ENCODE results near the gene PIGC.

PIGC gene

DNA sequence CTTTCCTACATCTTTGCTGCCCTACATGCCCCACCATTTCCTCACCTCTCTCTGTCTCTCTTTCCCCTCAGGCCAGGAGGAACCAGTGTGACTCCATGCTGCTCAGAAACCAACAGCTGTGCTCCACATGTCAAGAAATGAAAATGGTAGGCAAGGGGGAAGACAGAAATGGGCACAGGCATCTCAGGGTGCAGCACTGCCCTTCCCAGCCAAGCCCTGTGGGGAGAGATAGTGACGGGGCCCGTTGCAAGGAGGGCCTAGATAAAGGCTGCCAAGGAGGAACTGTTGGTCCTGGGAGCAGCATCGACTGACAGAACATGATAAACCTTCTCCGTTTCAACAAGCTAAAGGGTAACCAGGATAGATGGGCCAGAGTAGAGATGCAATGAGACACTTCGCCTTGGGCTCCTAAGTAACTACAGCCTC, 12.5 kb upstream of the PIGC start:
- no peak overlapping the region for H3K4me3 ChIP-seq (replicated peaks; ENCODE audit: low read depth, low read length)
- no peaks in the 10 kb centered on the region for H3K27me3 ChIP-seq (replicated peaks; ENCODE audit: control insufficient read depth, insufficient read depth, low read length)
- no peak for DNase-seq (ENCODE audit: extremely low read depth, insufficient read length)
- no peaks in the 10 kb centered on the region for H3K36me3 ChIP-seq (ENCODE audit: control insufficient read depth, insufficient read depth, low read length)
- TF ChIP-seq, protein P1, sequence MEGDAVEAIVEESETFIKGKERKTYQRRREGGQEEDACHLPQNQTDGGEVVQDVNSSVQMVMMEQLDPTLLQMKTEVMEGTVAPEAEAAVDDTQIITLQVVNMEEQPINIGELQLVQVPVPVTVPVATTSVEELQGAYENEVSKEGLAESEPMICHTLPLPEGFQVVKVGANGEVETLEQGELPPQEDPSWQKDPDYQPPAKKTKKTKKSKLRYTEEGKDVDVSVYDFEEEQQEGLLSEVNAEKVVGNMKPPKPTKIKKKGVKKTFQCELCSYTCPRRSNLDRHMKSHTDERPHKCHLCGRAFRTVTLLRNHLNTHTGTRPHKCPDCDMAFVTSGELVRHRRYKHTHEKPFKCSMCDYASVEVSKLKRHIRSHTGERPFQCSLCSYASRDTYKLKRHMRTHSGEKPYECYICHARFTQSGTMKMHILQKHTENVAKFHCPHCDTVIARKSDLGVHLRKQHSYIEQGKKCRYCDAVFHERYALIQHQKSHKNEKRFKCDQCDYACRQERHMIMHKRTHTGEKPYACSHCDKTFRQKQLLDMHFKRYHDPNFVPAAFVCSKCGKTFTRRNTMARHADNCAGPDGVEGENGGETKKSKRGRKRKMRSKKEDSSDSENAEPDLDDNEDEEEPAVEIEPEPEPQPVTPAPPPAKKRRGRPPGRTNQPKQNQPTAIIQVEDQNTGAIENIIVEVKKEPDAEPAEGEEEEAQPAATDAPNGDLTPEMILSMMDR (IDR thresholded peaks at IDR 0.05; ENCODE audit: insufficient read depth, low read length, poor library complexity, severe bottlenecking): no peak

DNA sequence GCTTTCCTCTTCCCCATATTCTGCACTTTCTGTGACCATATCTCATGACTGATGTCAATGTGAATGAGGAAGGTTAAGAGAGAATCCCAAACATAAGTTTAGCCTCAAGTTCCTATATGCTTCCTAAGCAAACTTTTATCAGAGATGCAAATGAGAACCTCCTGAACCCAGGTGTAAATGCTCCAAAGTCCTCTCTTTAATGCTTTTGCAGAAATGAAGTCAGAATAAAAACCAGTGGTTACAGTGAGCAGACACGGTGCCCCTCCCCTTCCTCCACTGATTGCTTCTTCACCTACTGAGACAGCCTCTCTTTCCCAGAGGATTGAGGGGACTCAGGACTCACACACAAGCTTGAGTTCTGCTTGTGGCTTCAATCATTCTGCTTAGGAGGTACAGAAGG, 11.6 kb upstream of the PIGC start:
- TF ChIP-seq, protein P1 (IDR thresholded peaks at IDR 0.05; ENCODE audit: insufficient read depth, low read length, poor library complexity, severe bottlenecking): no peak
- no peaks in the 10 kb centered on the region for H3K27me3 ChIP-seq (replicated peaks; ENCODE audit: control insufficient read depth, insufficient read depth, low read length)
- no peak for DNase-seq (ENCODE audit: extremely low read depth, insufficient read length)
- H3K36me3 ChIP-seq (ENCODE audit: control insufficient read depth, insufficient read depth, low read length): no peaks in the 10 kb centered on the region
- H3K4me3 ChIP-seq (replicated peaks; ENCODE audit: low read depth, low read length): no peak overlapping the region

GRCh38 chr1:172453607-172454006, 9.7 kb upstream of the PIGC start:
- TF ChIP-seq, protein P1 (IDR thresholded peaks at IDR 0.05; ENCODE audit: insufficient read depth, low read length, poor library complexity, severe bottlenecking): no peak
- H3K36me3 ChIP-seq (ENCODE audit: control insufficient read depth, insufficient read depth, low read length): no peaks in the 10 kb centered on the region
- DNase-seq (ENCODE audit: extremely low read depth, insufficient read length): no peak

DNA sequence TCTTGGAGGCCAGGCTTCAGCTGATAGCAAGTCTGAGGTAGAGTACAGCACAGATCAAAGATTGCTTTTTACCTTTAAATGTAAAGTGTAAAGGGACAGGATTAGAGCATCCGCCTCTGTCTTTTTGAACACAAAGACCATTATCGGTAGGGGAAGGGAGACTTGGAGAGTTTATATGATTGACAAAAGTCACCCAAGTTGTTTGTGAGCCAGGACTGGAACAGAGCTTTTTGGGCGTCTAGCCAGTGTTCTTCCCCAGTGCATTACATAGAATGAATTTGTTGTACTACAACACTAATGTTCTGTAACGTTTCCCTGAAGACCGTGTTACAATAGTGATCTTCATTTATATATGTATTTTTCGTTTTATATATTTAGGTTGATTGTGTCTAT, 9.3 kb upstream of the PIGC start:
- TF ChIP-seq, protein P1 (IDR thresholded peaks at IDR 0.05; ENCODE audit: insufficient read depth, low read length, poor library complexity, severe bottlenecking): no peak
- Histone ChIP-seq H3K36me3 (ENCODE audit: control insufficient read depth, insufficient read depth, low read length) (no peaks in the 10 kb centered on the region), H3K4me3 (replicated peaks; ENCODE audit: low read depth, low read length) (no peak overlapping the region), H3K27me3 (replicated peaks; ENCODE audit: control insufficient read depth, insufficient read depth, low read length) (no peaks in the 10 kb centered on the region)
- DNase-seq (ENCODE audit: extremely low read depth, insufficient read length): no peak

More at GRCh38 chr1:172453607-172454006, 9.7 kb upstream of the PIGC start:
- H3K4me3 ChIP-seq (replicated peaks; ENCODE audit: low read depth, low read length): no peak overlapping the region
- no peaks in the 10 kb centered on the region for H3K27me3 ChIP-seq (replicated peaks; ENCODE audit: control insufficient read depth, insufficient read depth, low read length)

DNA sequence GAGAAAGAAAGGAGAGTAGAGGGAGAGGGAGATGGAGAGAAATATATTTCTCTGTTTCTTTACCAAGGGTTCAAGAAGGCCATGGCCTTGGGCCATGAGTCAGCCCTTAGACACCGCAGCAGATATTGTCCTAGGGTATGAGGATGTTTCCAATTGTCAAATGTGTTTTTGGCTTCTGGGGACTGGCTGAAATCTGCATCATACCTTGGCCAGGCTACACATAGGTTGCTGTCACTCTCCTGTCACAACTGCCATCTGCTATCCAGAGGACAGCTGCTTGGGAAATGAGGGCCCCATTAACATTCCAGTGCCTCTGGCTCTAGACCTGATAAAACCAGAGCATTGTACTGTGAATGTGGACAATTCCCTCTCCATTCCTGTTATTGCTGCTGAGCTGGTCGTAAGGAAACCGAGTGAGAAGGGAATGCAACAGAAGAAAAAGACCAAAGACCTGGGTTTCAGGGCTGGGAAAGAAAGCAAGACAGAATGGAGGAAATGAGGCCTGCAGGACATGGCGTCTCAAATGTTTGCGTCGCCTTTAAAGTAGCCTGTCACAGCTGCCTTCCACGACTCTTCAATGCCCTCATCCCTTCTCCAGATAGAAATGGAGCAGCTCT, 8.8 kb upstream of the PIGC start:
- TF ChIP-seq, protein P1 (IDR thresholded peaks at IDR 0.05; ENCODE audit: insufficient read depth, low read length, poor library complexity, severe bottlenecking): no peak
- no peak for DNase-seq (ENCODE audit: extremely low read depth, insufficient read length)
- Histone ChIP-seq H3K36me3 (ENCODE audit: control insufficient read depth, insufficient read depth, low read length) (no peaks in the 10 kb centered on the region), H3K27me3 (replicated peaks; ENCODE audit: control insufficient read depth, insufficient read depth, low read length) (no peaks in the 10 kb centered on the region), H3K4me3 (replicated peaks; ENCODE audit: low read depth, low read length) (no peak overlapping the region)

GRCh38 chr1:172451002-172451443, 7.2 kb upstream of the PIGC start:
- Histone ChIP-seq H3K4me3 (replicated peaks; ENCODE audit: low read depth, low read length) (no peak overlapping the region), H3K27me3 (replicated peaks; ENCODE audit: control insufficient read depth, insufficient read depth, low read length) (no peaks in the 10 kb centered on the region), H3K36me3 (ENCODE audit: control insufficient read depth, insufficient read depth, low read length) (no peaks in the 10 kb centered on the region; the same call in 1 of the 2 replicates)
- no peak for DNase-seq (ENCODE audit: extremely low read depth, insufficient read length)
- TF ChIP-seq, protein P1 (IDR thresholded peaks at IDR 0.05; ENCODE audit: insufficient read depth, low read length, poor library complexity, severe bottlenecking): no peak

Data from GM06990 (cell line).